Psoas muscle (tissue), 8 donors: Measurements from ENCODE around the gene IL17F. TPM values are rescaled to one million over a fixed set of nuclear protein-coding genes. Genes with fewer than 3 reads are reported as not detected.
A peak's percentile ranks its signal among the peaks of the same experiment; 100 is the strongest.

Source experiments
- ATAC-seq, 4 donors: fragments of 200-7000 bp; cut with Tn5 transposase; one replicate each; pipeline ENCODE4 v1.9.1; 2020; ENCODE audit warnings: moderate library complexity in 3 of 4, mild to moderate bottlenecking in 2 of 4
- DNase-seq, 2 donors: peaks; one replicate each; pipeline ENCODE4 v3.0.0-alpha.2; 2020
- H3K27ac ChIP-seq: fragments of 200-600 bp; one replicate; pipeline ENCODE4 v1.8.0; 2022
- H3K27me3 ChIP-seq, 3 donors: fragments of 200-600 bp in 1 of 3; one replicate each; pipeline versions ENCODE4 v1.6.1 to v1.8.0; 2013 to 2022; ENCODE audit warnings: low read length in 2 of 3, mild to moderate bottlenecking in 2 of 3, moderate library complexity in 1 of 3; ENCODE audit not compliant: insufficient read depth in 3 of 3
- H3K36me3 ChIP-seq, 2 donors: fragments of 200-600 bp in 1 of 2; one replicate each; pipeline versions ENCODE4 v1.6.1 to v1.8.0; 2013 to 2022; ENCODE audit warnings: low read depth in 1 of 2, mild to moderate bottlenecking in 1 of 2, moderate library complexity in 1 of 2; ENCODE audit not compliant: insufficient read depth in 1 of 2
- H3K4me1 ChIP-seq: fragments of 200-600 bp; one replicate; pipeline ENCODE4 v1.8.0; 2022
- H3K4me3 ChIP-seq: fragments of 200-600 bp; one replicate; pipeline ENCODE4 v1.8.0; 2022; ENCODE audit warnings: mild to moderate bottlenecking
- H3K9me3 ChIP-seq: fragments of 200-600 bp; one replicate; pipeline ENCODE4 v1.8.0; 2022
- CTCF ChIP-seq: fragments of 200-600 bp; IDR thresholded peaks from one replicate; pipeline ENCODE4 v1.8.0; 2022; ENCODE audit warnings: antibody characterized with exemption
- WGBS, 3 donors: extraction: QIAGEN DNeasy Blood & Tissue Kit; methylation state at CpG; one replicate each; pipeline versions ENCODE4 v1.1.6 to v1.1.7; 2013; 5-methylcytosine and 5-hydroxymethylcytosine counted together
- intact Hi-C, 2 donors: fragments of 100-400 bp; cut with DNase I; formaldehyde crosslinking; loops; one replicate each; pipeline versions ENCODE4 v1.11.0 to v1.14.2; 2022
- polyA plus RNA-seq, 3 donors: library from polyadenylated mRNA; stranded (reverse); fragments of 200-250 nt; gene quantifications; one replicate each; pipeline ENCODE4 v1.2.3, GENCODE V29; 2013
- total RNA-seq, 4 donors: library from RNA; stranded (reverse); fragmentation: NEBNext Ultra II Directional in 2 of 4; extraction: Animal tissue kit (Norgen Biotek cat#: 25700) in 2 of 4; gene quantifications; one replicate each; pipeline versions ENCODE4 v1.2.1 to v1.2.4, GENCODE V29; 2021 to 2023
- donor health status: healthy with polysubstance abuse.
- donor health status: DM: no; HTN: no; CAD: no; lungs with moderate emphysema.
- donor health status: Bipolar disorder and iron deficiency.
- donor health status: healthy.
- donor health status: DM: yes; HTN: yes; CAD: no.
- donor health status: DM: no; HTN: no; CAD: no.
- donor health status: DM: no; HTN: no; CAD: no.
- donor health status: DM: yes; HTN: yes; CAD: no.

The IL17F gene
- total and polyA plus RNA-seq, 7 donors = not detected

- H3K4me3 ChIP-seq = no peak overlapping the region
- ATAC-seq = no peak
- no peaks in the 10 kb centered on the region for H3K4me1 ChIP-seq
- intact Hi-C loops = no loop called here
- H3K27me3 ChIP-seq = no peaks in the 10 kb centered on the region
- H3K27ac ChIP-seq = no peak overlapping the region
- 69 to 83% (median 81%) methylated on average over 2 of the region's 2 CpGs for WGBS, 3 donors
- no peak for DNase-seq
- TF ChIP-seq CTCF = no peak
- H3K9me3 ChIP-seq = no peaks in the 10 kb centered on the region
- H3K36me3 ChIP-seq = no peaks in the 10 kb centered on the region
Measured at GRCh38 chr6:52209770-52210169, 34.5 kb downstream of the IL17F start.

DNA sequence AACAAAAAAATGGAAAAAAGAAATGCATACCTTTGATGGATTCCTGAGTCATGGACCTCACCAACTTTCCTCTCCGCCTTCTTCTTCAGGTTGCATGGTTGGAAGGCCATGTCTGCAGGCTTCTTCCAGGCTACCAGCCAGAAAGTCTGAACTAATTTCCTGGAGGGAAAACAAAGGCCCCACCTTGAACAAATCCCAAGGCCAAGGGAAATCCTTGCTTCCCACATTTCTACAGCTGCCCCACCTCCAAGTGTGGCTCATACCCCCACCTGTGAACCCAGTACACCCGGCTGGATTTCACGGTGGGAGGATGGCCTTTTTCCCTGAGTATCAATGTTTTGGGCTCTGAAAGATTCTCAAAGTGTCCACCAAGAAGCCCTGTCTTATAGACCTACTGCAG, 35.7 kb downstream of the IL17F start:
- TF ChIP-seq CTCF = no peak
- no peak overlapping the region for H3K4me3 ChIP-seq
- no peaks in the 10 kb centered on the region for H3K4me1 ChIP-seq
- H3K9me3 ChIP-seq = no peaks in the 10 kb centered on the region
- WGBS, 3 donors = 67 to 85% (median 74%) methylated on average over 3 of the region's 3 CpGs
- DNase-seq = no peak
- no peaks in the 10 kb centered on the region for H3K36me3 ChIP-seq
- H3K27ac ChIP-seq = peak overlapping the region; percentile 23
- intact Hi-C loops = no loop called here
- no peaks in the 10 kb centered on the region for H3K27me3 ChIP-seq
- no peak for ATAC-seq

GRCh38 chr6:52207066-52207465, 37.2 kb downstream of the IL17F start:
- Histone ChIP-seq H3K4me1 (no peaks in the 10 kb centered on the region), H3K4me3 (no peak overlapping the region), H3K27me3 (no peaks in the 10 kb centered on the region), H3K9me3 (no peaks in the 10 kb centered on the region), H3K27ac (no peak overlapping the region), H3K36me3 (no peaks in the 10 kb centered on the region)
- DNase-seq = no peak
- 94 to 99% (median 99%) methylated on average over 2 of the region's 2 CpGs for WGBS, 3 donors
- intact Hi-C loops = no loop called here
- TF ChIP-seq CTCF = no peak
- no peak for ATAC-seq

GRCh38 chr6:52201493-52201892, 42.8 kb downstream of the IL17F start:
- no peak for ATAC-seq

More at GRCh38 chr6:52201493-52201892, 42.8 kb downstream of the IL17F start:
- Histone ChIP-seq H3K9me3 (peaks cover 14% of the 10 kb centered on the region), H3K27me3 (no peaks in the 10 kb centered on the region), H3K4me3 (no peak overlapping the region), H3K36me3 (no peaks in the 10 kb centered on the region), H3K27ac (no peak overlapping the region), H3K4me1 (no peaks in the 10 kb centered on the region)
- intact Hi-C loops = no loop called here
- no peak for DNase-seq
- TF ChIP-seq CTCF = no peak
